Ishikawa (cell line): ENCODE results near the gene ADAMTS13.

ENCODE experiments used
- CEBPB ChIP-seq: IDR thresholded peaks from 2 replicates; pipeline ENCODE4 v1.6.1; 2012
- EGR1 ChIP-seq: IDR thresholded peaks from 2 replicates; pipeline ENCODE4 v1.6.1; 2012
- EP300 ChIP-seq: IDR thresholded peaks from 2 replicates; pipeline ENCODE4 v1.6.1; 2012; ENCODE audit warnings: borderline replicate concordance
- FOXM1 ChIP-seq: IDR thresholded peaks from 2 replicates; pipeline ENCODE4 v1.6.1; 2012; ENCODE audit warnings: low read depth, borderline replicate concordance
- RAD21 ChIP-seq: IDR thresholded peaks from 2 replicates; pipeline ENCODE4 v1.6.1; 2012; ENCODE audit warnings: low read depth
- REST ChIP-seq: IDR thresholded peaks from 2 replicates; pipeline ENCODE4 v1.6.1; 2012; ENCODE audit warnings: low read depth, mild to moderate bottlenecking
- TAF1 ChIP-seq: IDR thresholded peaks from 2 replicates; pipeline ENCODE4 v1.6.1; 2012; ENCODE audit warnings: low read depth, mild to moderate bottlenecking
- TCF12 ChIP-seq: IDR thresholded peaks from 2 replicates; pipeline ENCODE4 v1.6.1; 2012; ENCODE audit warnings: low read depth
- TEAD4 ChIP-seq: IDR thresholded peaks from 2 replicates; pipeline ENCODE4 v1.6.1; 2012
- YY1 ChIP-seq: IDR thresholded peaks from 2 replicates; pipeline ENCODE4 v1.6.1; 2012; ENCODE audit warnings: low read depth
- ZBTB7A ChIP-seq: IDR thresholded peaks from 2 replicates; pipeline ENCODE4 v1.6.1; 2012; ENCODE audit warnings: low read depth

- no peak for TF ChIP-seq RAD21
- TF ChIP-seq REST = no peak
- TF ChIP-seq TAF1 = no peak
- TF ChIP-seq EGR1 = no peak
- TF ChIP-seq FOXM1 = no peak
- TF ChIP-seq ZBTB7A = no peak
- no peak for TF ChIP-seq TCF12
- TF ChIP-seq EP300 = no peak
- TF ChIP-seq CEBPB = no peak
- no peak for TF ChIP-seq TEAD4
- TF ChIP-seq YY1 = no peak
These were observed 85.9 kb downstream of the ADAMTS13 start for GRCh38 chr9:133508046-133508445.
